ENCODE results near the gene ERFL.
"Not testable (repeated sequence)": the region's sequence is repeated elsewhere in the genome, so short reads cannot be mapped to it uniquely, and the experiment has no call there.

Gene ERFL

DNA sequence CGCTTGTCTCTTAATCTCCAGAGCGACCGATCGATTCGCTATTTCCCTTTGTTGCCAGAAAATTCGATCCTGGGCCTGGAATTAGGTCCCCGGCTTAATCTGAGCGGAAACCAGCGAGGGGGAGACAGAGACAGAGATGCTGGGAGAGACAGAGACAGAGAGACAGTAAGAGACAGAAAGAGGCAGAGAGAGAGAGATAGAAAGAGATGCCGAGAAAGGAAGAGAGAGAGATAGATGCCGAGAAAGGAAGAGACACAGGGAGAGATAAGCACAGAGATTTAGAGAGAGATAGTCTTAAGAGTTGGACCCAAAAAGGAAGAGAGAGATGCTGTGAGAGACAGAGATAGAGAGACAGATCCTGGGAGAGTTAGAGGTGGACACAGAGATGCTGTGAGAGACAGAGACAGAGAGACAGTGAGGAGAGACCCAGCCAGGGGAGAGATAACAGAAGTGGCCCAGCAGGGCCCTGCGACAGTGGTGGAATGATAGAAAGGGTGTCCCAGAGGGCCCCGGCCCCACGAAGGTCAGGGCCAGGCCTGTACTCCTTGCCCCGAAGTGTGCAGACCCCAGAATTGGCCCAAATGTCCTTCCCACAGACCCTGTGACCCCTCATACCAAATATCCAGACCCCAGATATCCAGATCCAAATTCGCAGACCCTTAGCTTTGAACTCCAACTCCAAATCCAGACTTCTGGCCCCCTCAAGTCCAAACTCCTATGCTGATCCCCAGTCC is 1.3 kb downstream of the ERFL start:
- no peak for DNase-seq

DNA sequence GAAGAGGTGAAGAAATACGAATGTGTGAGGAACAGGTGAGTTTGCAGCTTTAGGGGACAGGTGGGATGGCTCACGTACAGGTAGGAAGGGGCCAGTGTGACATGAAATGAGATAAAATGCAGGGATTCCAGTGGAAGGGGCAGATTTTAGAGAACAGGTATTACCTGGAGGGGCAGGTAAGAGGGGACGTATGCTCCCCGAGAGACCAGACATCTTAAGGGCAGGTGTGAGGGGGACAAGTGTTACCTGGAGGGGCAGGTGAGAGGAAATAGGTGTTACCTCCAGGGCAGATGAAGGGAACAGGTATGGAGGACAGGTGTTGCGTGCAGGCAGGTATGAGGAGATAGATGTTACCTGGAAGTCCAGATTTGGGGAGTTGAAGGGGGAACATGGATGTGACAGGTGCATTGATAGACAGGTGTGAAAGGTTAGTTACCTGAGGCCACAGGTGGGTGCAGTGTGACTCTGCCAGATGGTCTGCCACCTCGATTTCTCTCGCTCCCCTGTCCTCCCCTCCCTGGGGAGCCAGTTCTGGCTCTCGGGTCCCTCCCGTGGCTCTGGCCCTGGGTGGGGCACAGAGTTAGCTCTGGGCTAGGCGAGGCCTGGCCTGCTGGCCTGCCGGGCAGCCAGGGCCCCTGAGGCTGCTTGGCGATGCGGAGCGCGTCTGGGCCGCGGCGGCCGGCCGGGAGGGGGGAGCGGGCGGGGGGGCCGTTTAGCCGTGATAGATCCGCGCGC is 2.1 kb downstream of the ERFL start:
- no peak for DNase-seq

DNA sequence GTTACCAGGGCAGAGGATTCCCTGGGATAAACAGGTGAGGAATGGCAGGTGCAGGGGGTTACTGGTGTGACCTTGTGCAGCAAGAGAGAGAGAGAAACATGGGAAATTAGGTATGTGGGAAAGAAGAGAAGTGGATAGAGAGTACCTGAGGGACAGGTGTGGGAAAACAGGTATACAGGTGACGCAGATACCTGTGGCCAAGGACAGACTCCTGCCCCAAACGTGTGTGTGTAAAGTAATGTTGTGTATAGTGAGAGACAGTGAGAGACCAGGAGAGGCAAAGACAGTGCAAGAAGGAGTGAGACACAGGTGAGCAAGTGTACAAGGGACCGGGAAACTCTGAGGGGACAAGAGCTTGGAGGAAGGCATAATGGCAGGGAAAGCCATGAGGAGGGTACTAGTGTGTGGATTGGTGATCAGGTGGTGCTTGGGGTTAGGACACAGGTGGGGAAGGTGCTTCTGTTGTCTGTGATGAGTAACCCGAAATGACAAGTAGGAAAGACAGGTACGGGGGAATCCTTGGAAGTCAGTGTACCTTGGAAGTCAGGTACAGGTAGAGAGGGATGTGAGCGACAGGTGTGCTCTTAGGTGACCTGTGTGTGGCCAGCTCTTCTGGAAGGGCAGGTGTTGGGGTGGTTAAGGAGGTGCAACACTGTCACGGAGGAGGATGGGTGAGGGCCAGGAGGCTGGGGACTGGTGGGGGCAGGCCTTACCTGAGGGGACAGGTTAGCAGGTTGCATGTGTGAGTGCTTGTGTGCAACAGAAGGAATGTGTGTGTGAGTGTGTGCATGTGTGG is 2.8 kb downstream of the ERFL start:
- no peak for DNase-seq

DNA sequence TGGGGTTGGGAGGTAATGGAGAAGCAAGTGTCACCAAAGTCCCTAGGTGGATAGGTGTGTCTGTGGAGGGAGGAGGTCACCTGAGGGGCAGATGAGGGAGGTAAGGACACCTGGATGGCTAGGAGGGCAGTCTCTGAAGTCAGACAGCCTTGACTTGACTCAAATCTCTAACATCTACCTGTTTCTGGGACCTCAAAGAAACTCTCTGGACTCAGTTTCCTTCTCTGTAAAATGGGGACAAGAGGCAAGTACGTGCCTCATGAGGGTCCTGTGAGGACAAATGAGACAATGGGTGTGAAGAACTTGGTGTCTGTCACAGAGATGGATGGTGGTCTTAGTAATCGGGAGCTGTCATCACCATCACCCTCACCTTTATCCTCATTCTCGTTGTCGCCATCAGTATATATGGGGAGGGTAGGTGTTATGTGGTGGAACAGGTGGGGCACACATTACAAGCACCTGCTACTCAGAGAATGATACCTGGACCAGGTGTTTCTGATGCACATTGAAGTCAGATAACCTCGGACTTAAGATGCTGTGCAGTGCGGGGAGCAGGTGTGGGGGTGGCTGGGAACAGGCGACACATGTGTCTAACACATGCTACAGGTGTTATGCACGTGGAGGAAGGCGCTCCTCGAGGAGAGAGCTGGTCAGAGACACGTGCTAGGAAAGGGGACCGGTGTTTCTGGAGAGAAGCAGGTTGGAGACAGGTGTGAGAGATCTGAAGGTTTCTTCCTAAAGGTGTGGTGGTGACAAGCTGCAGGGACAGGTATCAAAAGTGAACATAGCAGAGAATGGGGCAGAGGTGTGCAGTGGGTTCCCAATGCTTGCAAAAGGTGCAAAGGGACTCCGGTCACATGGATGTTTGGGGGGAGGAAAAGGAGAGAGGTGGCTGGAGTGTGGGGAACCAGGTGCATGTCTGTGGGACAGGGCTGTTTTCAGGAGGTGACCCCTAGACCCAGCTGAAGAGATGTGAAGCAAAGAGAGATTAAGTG is 3.8 kb downstream of the ERFL start:
- no peak for DNase-seq

DNA sequence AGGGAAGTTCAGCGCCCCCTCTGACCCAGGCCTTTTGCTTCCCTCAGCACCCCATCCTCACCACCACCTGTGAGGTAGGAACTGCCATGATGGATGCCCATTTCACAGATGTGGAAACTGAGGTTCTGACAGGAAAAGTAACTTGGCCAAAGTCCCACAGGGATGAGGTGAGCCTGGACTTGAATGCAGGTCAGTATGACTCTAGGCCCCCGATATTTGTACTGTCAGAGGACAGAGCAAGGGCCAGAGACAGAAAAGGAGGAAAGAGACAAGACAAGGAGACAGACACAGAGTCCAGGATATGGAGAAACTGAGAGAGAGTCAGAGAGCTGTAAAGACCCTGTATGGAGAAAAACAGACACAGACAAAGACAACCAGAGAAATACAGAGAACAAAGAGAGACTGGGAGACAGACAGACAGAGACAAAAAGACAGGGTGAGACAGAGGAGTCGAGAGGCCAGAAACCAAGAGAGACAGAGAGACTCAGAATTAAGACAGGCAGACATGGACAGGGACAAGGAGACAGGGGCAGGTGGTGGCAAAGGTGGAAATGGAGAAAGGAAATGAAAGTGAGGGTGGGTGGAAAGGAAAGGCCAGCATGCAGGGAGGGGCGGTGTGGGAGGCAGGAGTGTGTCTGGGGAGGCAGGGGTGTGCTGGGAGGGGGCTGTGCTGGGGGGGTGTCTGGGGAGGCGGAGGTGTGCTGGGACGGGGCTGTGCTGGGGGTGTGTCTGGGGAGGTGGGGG is 5.0 kb downstream of the ERFL start:
- no peak for DNase-seq

DNA sequence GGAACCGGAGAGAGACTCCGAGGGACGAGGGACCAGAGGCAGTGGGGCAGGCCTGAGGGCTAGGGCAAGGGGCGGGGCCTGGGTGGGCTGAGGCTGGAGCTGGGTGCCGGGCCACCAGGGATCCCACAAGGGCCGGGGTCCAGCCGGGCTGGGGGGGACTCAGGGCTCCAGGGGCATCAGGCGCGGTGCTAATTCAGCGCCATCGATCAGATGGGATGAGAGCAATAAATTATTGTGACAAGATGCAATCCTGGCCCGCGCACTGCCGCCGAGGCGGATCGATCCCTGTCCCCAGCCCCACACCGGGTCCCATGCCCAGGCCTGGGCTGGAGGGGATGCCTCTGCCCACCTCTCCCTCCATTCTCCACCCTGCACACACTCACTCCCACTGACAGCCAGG is 5.7 kb downstream of the ERFL start:
- no peak for DNase-seq

- no peak for DNase-seq
These were observed 6.4 kb downstream of the ERFL start for GRCh38 chr19:41921577-41922576.

- no peak for DNase-seq
These were observed 7.2 kb downstream of the ERFL start for GRCh38 chr19:41920882-41921576.

- DNase-seq, result no peak
These were observed 8.1 kb downstream of the ERFL start for GRCh38 chr19:41919948-41920712.

DNA sequence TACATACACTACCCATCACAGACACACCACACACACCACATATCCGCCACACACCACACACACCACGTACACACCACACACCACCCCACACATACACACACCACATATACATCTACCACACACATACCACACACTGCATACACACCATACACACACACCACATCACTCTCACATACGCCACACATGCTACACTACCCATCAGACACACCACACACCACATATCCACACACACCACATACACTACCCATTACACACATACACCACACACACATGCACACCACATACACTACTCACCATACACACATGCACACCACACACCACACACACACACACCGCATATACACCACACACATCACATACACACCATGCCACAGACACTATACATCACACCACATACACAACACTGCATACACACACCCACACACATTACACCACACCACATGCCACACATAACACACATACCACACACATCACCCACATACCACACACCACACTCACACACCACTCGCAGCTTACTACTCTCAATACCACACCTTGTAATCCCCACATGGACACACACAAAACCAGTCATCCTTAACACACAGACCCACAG is 9.5 kb downstream of the ERFL start:
- no peak for DNase-seq

DNA sequence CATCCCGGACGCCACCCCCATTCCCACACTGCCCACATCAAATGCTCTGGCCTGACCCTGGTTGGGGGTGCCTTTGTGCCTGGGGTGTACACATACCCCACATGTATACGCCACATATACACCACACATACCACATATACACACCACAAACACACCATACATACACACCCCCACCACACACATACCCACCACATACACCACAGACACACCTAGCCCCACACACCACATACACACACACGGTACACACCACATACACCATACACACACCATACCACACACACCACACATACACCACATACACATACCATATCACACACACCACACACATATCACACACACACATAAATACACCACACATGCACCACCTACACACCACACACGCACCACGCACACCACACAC is 10.2 kb downstream of the ERFL start:
- no peak for DNase-seq

DNA sequence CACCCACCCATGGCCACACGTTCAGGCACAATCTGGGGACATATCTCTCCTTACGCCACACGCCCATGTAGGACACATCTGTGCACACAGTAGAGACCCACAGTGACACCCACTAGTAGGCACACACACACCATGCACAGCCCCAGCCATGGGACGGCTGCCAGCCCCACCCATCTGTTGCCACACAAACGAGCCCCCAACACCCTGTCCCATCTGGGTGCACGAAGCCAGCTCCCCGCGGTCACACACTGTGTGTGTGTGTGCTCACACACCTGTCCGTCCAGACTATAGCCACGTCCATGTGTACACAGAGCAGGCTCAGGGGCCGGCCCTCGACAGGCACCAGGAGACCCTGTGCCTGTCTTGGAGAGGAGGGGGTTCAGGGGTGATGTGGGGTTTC is 10.6 kb downstream of the ERFL start:
- DNase-seq, result no peak

DNA sequence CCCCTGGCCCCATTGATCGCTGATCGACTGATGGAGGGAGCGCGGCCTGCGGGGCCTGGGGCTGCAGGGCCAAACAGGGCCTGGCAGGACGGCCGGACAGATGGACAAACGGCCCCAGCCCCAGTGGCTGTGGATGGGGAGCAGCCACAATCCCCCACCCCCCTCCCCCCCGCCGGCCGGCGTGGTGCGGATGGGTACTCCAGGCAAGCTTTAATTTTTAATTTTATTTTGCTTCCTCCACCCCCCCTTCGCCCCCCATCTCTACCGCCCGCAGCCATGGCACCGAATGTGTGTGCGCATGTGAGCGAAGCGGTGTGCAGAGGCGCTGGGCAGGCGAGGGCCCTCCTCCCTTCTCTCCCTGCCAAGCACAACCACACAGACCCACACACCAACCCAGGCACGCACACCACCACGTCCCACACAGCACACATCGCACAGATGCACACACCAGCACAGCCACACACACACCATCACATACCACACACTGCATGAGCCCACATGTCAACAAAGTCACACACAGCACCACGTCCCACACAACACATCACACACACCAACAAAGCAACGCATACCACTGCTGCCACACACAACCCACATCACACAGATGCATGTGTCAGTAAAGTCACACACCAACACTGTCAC is 12.4 kb downstream of the ERFL start:
- no peak for DNase-seq

- no peak for DNase-seq
These were observed 13.1 kb downstream of the ERFL start for GRCh38 chr19:41915021-41915775.

DNA sequence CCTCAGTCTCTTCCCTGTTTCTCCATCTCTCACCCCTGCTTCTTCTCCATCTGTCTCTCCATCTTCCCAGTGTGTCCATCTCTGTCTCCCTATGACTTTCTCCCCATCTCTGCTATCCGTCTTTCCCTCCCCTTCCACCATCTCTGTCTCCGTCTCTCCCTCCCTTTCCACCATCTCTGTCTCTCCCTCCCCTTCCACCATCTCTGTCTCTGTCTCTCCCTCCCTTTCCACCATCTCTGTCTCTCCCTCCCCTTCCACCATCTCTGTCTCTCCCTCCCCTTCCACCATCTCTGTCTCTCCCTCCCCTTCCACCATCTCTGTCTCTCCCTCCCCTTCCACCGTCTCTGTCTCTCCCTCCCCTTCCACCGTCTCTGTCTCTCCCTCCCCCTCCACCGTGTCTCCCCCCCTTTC is 13.8 kb downstream of the ERFL start:
- not testable (repeated sequence) for DNase-seq

DNA sequence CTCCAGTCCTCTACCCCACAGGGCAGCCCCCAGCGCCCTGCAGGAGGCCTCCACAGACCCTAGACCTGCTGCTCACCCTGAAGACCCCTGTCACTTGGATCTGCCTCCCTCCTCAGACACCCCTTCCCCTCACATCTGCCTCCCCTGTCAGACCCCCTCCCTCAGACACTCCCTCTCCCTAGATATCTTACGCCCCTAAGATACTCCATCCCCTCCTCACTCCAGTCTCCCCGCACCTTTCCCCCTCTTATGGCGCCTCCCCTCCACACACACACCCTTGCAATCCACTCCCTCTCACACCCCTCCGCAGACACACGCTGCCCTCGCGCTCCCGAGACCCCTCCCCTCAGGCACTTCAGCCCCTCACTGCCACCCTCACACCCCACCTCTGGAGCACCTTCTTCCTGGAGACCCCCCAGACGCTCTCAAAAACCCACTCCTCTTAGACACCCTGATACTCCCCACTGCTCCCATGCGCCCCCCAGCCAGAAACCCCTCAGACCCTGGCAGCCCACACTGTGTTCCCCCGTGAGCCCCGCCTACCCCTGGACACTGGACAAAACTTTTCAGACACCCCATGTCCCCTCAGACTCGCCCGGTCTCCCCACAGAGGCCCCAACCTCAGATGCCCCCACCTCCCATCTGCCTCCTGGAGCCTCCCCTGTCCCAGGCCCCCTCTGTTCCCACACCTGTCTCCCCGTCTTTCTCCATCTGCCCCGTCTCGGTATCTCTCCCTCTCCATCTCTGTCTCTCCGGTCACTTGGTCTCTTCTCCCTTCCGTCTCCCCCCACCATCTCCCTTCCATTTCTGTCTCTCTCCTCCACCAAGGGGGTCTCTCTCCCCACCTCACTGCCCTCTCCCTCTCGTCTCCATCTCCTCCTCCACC is 14.5 kb downstream of the ERFL start:
- no peak for DNase-seq
